C4-2B (cell line): ENCODE results near the gene DUSP18.

Source experiments
- H3K27ac ChIP-seq: fragments of 450-650 bp; 2 replicates; pipeline ENCODE4 v1.5.1; 2017
- CTCF ChIP-seq: fragments of 450-650 bp; conservative IDR thresholded peaks from 2 replicates; pipeline ENCODE4 v1.5.1; 2017; ENCODE audit warnings: mild to moderate bottlenecking
- ZFX ChIP-seq: fragments of 450-650 bp; IDR thresholded peaks from 2 replicates; pipeline ENCODE4 v1.6.1; 2017

Gene DUSP18

GRCh38 chr22:30674482-30674881 lies 6.8 kb upstream of the DUSP18 start:
- TF ChIP-seq ZFX (no peak), CTCF (no peak)
- H3K27ac ChIP-seq: no peak overlapping the region

GRCh38 chr22:30673136-30673535 lies 5.5 kb upstream of the DUSP18 start:
- TF ChIP-seq CTCF (no peak), ZFX (no peak)
- no peak overlapping the region for H3K27ac ChIP-seq

- TF ChIP-seq CTCF: no peak
- TF ChIP-seq ZFX: no peak
- no peak overlapping the region for H3K27ac ChIP-seq
Measured at GRCh38 chr22:30671071-30671470, 3.4 kb upstream of the DUSP18 start.

GRCh38 chr22:30668386-30668710 lies 673 bp upstream of the DUSP18 start:
- TF ChIP-seq ZFX (no peak), CTCF (no peak)
- peak overlapping the region; percentile 49 for H3K27ac ChIP-seq

- H3K27ac ChIP-seq: peak overlapping the region; percentile 49; the same call in 1 of the 2 replicates
- TF ChIP-seq CTCF: no peak
- no peak for TF ChIP-seq ZFX
Measured at GRCh38 chr22:30667107-30667493, 575 bp downstream of the DUSP18 start.

- H3K27ac ChIP-seq: no peak overlapping the region
- TF ChIP-seq ZFX (no peak), CTCF (no peak)
Measured at GRCh38 chr22:30665786-30666185, 1.9 kb downstream of the DUSP18 start.

GRCh38 chr22:30665266-30665665 lies 2.4 kb downstream of the DUSP18 start:
- no peak for TF ChIP-seq ZFX
- TF ChIP-seq CTCF: no peak
- no peak overlapping the region for H3K27ac ChIP-seq
